ENCODE results near the gene ALG6.
"Not testable (repeated sequence)": the region's sequence is repeated elsewhere in the genome, so short reads cannot be mapped to it uniquely, and the experiment has no call there.

Gene ALG6

GRCh38 chr1:63328781-63329180 is 38.6 kb upstream of the ALG6 start:
- no peak for DNase-seq (ENCODE audit: low read depth)

GRCh38 chr1:63329621-63330330 is 37.7 kb upstream of the ALG6 start:
- DNase-seq (ENCODE audit: low read depth), result no peak

GRCh38 chr1:63330331-63330916 is 37.0 kb upstream of the ALG6 start:
- no peak for DNase-seq (ENCODE audit: low read depth)

- no peak for DNase-seq (ENCODE audit: low read depth)
These were observed 25.0 kb upstream of the ALG6 start for GRCh38 chr1:63342402-63342801.

- no peak for DNase-seq (ENCODE audit: low read depth)
These were observed 23.5 kb upstream of the ALG6 start for GRCh38 chr1:63343922-63344321.

- no peak for DNase-seq (ENCODE audit: low read depth)
These were observed 17.1 kb upstream of the ALG6 start for GRCh38 chr1:63350320-63350719.

- no peak for DNase-seq (ENCODE audit: low read depth)
These were observed 14.7 kb upstream of the ALG6 start for GRCh38 chr1:63352736-63353135.

- DNase-seq (ENCODE audit: low read depth), result not testable (repeated sequence)
These were observed 11.2 kb upstream of the ALG6 start for GRCh38 chr1:63356234-63356633.

GRCh38 chr1:63359561-63359960 is 7.9 kb upstream of the ALG6 start:
- no peak for DNase-seq (ENCODE audit: low read depth)

- DNase-seq (ENCODE audit: low read depth), result no peak
These were observed 5.4 kb upstream of the ALG6 start for GRCh38 chr1:63362073-63362472.

GRCh38 chr1:63362578-63362977 is 4.8 kb upstream of the ALG6 start:
- no peak for DNase-seq (ENCODE audit: low read depth)

- DNase-seq (ENCODE audit: low read depth), result no peak
These were observed 4.4 kb upstream of the ALG6 start for GRCh38 chr1:63363014-63363413.

GRCh38 chr1:63366908-63367214 is 566 bp upstream of the ALG6 start:
- DNase-seq (ENCODE audit: low read depth), result no peak

- DNase-seq (ENCODE audit: low read depth), result no peak
These were observed 704 bp downstream of the ALG6 start for GRCh38 chr1:63368131-63368530.

GRCh38 chr1:63379583-63379982 is 12.2 kb downstream of the ALG6 start:
- DNase-seq (ENCODE audit: low read depth), result no peak

GRCh38 chr1:63381741-63382140 is 14.3 kb downstream of the ALG6 start:
- DNase-seq (ENCODE audit: low read depth), result no peak

GRCh38 chr1:63401945-63402344 is 34.5 kb downstream of the ALG6 start:
- DNase-seq (ENCODE audit: low read depth), result no peak

- no peak for DNase-seq (ENCODE audit: low read depth)
These were observed 36.0 kb downstream of the ALG6 start for GRCh38 chr1:63403386-63403785.

GRCh38 chr1:63405021-63405420 is 37.6 kb downstream of the ALG6 start:
- no peak for DNase-seq (ENCODE audit: low read depth)

GRCh38 chr1:63405987-63406386 is 38.6 kb downstream of the ALG6 start:
- no peak for DNase-seq (ENCODE audit: low read depth)

GRCh38 chr1:63407002-63407401 is 39.6 kb downstream of the ALG6 start:
- DNase-seq (ENCODE audit: low read depth), result no peak

GRCh38 chr1:63408331-63408730 is 40.9 kb downstream of the ALG6 start:
- no peak for DNase-seq (ENCODE audit: low read depth)

- no peak for DNase-seq (ENCODE audit: low read depth)
These were observed 43.6 kb downstream of the ALG6 start for GRCh38 chr1:63411066-63411465.

GRCh38 chr1:63413394-63413793 is 46.0 kb downstream of the ALG6 start:
- no peak for DNase-seq (ENCODE audit: low read depth)

Data from stimulated activated CD8-positive, alpha-beta memory T cell treated with anti-CD3 and anti-CD28 coated beads, Interleukin-12 subunit alpha, Interleukin-12 subunit beta, amount 100 ng/mL, for 4 hours (primary cell).